ENCODE results near the gene LIN52. TPM values are rescaled to one million over a fixed set of nuclear protein-coding genes. Genes with fewer than 3 reads are reported as not detected.

The LIN52 gene
- total and polyA plus RNA-seq, 2 of the 13 experiments (the other 11 are each of a cell fraction or from before 2014, with no cell fraction given), result 11.4 to 23.3 TPM

- 30% methylated on average over 3 of the region's 3 CpGs for WGBS (ENCODE audit: low lambda C conversion rate)
- Histone ChIP-seq H4K20me1 (ENCODE audit: insufficient read depth, low read length) (no peaks in the 10 kb centered on the region), H3K4me1 (ENCODE audit: insufficient read depth, low read length) (peaks cover 40% of the 10 kb centered on the region), H3K27me3 (ENCODE audit: control insufficient read depth in 1 of 2, insufficient read depth in 2 of 2, low read length in 2 of 2) (no peaks in the 10 kb centered on the region), H3K4me2 (ENCODE audit: low read depth, low read length) (no peak overlapping the region; the same call in 1 of the 2 replicates), H3K9ac (ENCODE audit: insufficient read depth, low read depth, low read length) (no peak overlapping the region), H3K4me3 (replicated peaks in 1 of 3; ENCODE audit: insufficient read depth in 1 of 3, low read depth in 2 of 3, low read length in 3 of 3) (no peak overlapping the region), H3K27ac (ENCODE audit: extremely low read length, insufficient read depth, low read length) (peak overlapping the region; percentile 48), H3K79me2 (ENCODE audit: insufficient read depth, low read length) (no peaks in the 10 kb centered on the region), H2AFZ (ENCODE audit: low read length) (no peak overlapping the region), H3K9me3 (ENCODE audit: low read length) (no peaks in the 10 kb centered on the region), H3K36me3 (replicated peaks in 1 of 2; ENCODE audit: control insufficient read depth in 1 of 2, insufficient read depth in 2 of 2, low read length in 2 of 2) (no peaks in the 10 kb centered on the region)
- POLR2A ChIA-PET, result no interaction called here
- CTCF ChIA-PET (ENCODE audit: low intra/inter-chr PET ratio, low total read pairs), result no interaction called here
- DNase-seq (ENCODE audit: low spot score) (peak; percentile 57), ATAC-seq (no peak; the same call in 2 of the 3 replicates), FAIRE-seq (peak; percentile 73)
- in situ Hi-C loops (cut with HindIII; ENCODE audit: extremely low pct_ligation_motif_present, low pct_unique_long_range_greater_than_20kb), result no loop called here
- intact Hi-C loops (cut with micrococcal nuclease; ENCODE audit: unreplicated experiment), result no loop called here
- no TSS peak for BruUV-seq (replicated peaks)
- TF ChIP-seq JUN (CRISPR knock-in tag; IDR thresholded peaks at IDR 0.05) (no peak), ZNF501 (CRISPR knock-in tag; IDR thresholded peaks at IDR 0.05) (no peak), ZNF12 (CRISPR knock-in tag; IDR thresholded peaks at IDR 0.05) (no peak), CEBPG (CRISPR knock-in tag; IDR thresholded peaks at IDR 0.05) (peak; percentile 33; the same call in 1 of the 2 replicates), ZNF572 (CRISPR knock-in tag; IDR thresholded peaks at IDR 0.05) (no peak), ZNF263 (CRISPR knock-in tag; IDR thresholded peaks at IDR 0.05) (no peak), MBNL3 (CRISPR knock-in tag; conservative IDR thresholded peaks at IDR 0.05) (no peak), ZNF644 (CRISPR knock-in tag; IDR thresholded peaks at IDR 0.05; ENCODE audit: low read depth) (0 out of 2 replicates have a peak, but pooled peaks have one; percentile 25), ZNF530 (CRISPR knock-in tag; IDR thresholded peaks at IDR 0.05; ENCODE audit: low read depth) (no peak), MAX (IDR thresholded peaks at IDR 0.05) (no peak), ZNF460 (CRISPR knock-in tag; IDR thresholded peaks at IDR 0.05; ENCODE audit: borderline replicate concordance) (no peak), ZNF138 (CRISPR knock-in tag; IDR thresholded peaks at IDR 0.05; ENCODE audit: low read depth) (no peak), EEA1 (CRISPR knock-in tag; IDR thresholded peaks at IDR 0.05; ENCODE audit: borderline replicate concordance) (no peak), KDM5A (IDR thresholded peaks at IDR 0.05; ENCODE audit: borderline replicate concordance, low read length) (no peak), ZNF652 (CRISPR knock-in tag; IDR thresholded peaks at IDR 0.05; ENCODE audit: borderline replicate concordance, low read depth) (no peak), ELK4 (CRISPR knock-in tag; IDR thresholded peaks at IDR 0.05; ENCODE audit: borderline replicate concordance) (no peak), NR1H2 (CRISPR knock-in tag; IDR thresholded peaks at IDR 0.05; ENCODE audit: borderline replicate concordance, low read depth) (no peak), ZFP36L1 (CRISPR knock-in tag; IDR thresholded peaks at IDR 0.05) (no peak)
- TF ChIP-seq, protein P1, sequence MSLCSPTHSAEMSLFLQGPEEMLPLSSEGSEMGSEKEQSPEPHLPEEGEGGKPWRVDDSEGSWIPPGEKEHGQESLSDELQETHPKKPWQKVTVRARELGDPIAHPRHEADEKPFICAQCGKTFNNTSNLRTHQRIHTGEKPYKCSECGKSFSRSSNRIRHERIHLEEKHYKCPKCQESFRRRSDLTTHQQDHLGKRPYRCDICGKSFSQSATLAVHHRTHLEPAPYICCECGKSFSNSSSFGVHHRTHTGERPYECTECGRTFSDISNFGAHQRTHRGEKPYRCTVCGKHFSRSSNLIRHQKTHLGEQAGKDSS (CRISPR knock-in tag; IDR thresholded peaks at IDR 0.05; ENCODE audit: borderline replicate concordance, low read depth), result no peak
- TF ChIP-seq, protein P2, sequence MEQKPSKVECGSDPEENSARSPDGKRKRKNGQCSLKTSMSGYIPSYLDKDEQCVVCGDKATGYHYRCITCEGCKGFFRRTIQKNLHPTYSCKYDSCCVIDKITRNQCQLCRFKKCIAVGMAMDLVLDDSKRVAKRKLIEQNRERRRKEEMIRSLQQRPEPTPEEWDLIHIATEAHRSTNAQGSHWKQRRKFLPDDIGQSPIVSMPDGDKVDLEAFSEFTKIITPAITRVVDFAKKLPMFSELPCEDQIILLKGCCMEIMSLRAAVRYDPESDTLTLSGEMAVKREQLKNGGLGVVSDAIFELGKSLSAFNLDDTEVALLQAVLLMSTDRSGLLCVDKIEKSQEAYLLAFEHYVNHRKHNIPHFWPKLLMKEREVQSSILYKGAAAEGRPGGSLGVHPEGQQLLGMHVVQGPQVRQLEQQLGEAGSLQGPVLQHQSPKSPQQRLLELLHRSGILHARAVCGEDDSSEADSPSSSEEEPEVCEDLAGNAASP (CRISPR knock-in tag; IDR thresholded peaks at IDR 0.05; ENCODE audit: borderline replicate concordance), result peak; percentile 62; the same call in 1 of the 2 replicates
- TF ChIP-seq, protein P3, sequence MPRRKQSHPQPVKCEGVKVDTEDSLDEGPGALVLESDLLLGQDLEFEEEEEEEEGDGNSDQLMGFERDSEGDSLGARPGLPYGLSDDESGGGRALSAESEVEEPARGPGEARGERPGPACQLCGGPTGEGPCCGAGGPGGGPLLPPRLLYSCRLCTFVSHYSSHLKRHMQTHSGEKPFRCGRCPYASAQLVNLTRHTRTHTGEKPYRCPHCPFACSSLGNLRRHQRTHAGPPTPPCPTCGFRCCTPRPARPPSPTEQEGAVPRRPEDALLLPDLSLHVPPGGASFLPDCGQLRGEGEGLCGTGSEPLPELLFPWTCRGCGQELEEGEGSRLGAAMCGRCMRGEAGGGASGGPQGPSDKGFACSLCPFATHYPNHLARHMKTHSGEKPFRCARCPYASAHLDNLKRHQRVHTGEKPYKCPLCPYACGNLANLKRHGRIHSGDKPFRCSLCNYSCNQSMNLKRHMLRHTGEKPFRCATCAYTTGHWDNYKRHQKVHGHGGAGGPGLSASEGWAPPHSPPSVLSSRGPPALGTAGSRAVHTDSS (CRISPR knock-in tag; conservative IDR thresholded peaks at IDR 0.05), result no peak
Measured at GRCh38 chr14:74141703-74142102, 56.9 kb downstream of the LIN52 start.

All from HepG2 (cell line).